ENCODE data around the gene YOD1. TPM values are rescaled to one million over a fixed set of nuclear protein-coding genes. Genes with fewer than 3 reads are reported as not detected.

Gene YOD1
- polyA plus RNA-seq, 1 donor from 2014 or later = 9.3 TPM

GRCh38 chr1:207088161-207088560, 37.2 kb upstream of the YOD1 start:
- H2AFZ ChIP-seq (ENCODE audit: low read depth, low read length) = no peak overlapping the region
- no peak overlapping the region for H3K27ac ChIP-seq (ENCODE audit: low read length)
- H3K79me2 ChIP-seq (replicated peaks; ENCODE audit: insufficient read depth, low read length) = no peaks in the 10 kb centered on the region
- H3K36me3 ChIP-seq (ENCODE audit: insufficient read depth, low read length) = no peaks in the 10 kb centered on the region
- no peaks in the 10 kb centered on the region for H3K27me3 ChIP-seq (ENCODE audit: insufficient read depth, low read depth, low read length)
- no peaks in the 10 kb centered on the region for H3K9me3 ChIP-seq (ENCODE audit: low read length)
- no peaks in the 10 kb centered on the region for H4K20me1 ChIP-seq (ENCODE audit: insufficient read depth)
- H3K9ac ChIP-seq (ENCODE audit: low read length) = no peak overlapping the region
- H3K4me3 ChIP-seq (ENCODE audit: low read length) = no peak overlapping the region
- H3K9me2 ChIP-seq (ENCODE audit: insufficient read depth, low read length) = no peaks in the 10 kb centered on the region
- no peaks in the 10 kb centered on the region for H3F3A ChIP-seq (ENCODE audit: insufficient read depth, low read length, poor library complexity, severe bottlenecking)
- H3K4me2 ChIP-seq (ENCODE audit: low read length) = no peak overlapping the region
- TF ChIP-seq, protein P1, sequence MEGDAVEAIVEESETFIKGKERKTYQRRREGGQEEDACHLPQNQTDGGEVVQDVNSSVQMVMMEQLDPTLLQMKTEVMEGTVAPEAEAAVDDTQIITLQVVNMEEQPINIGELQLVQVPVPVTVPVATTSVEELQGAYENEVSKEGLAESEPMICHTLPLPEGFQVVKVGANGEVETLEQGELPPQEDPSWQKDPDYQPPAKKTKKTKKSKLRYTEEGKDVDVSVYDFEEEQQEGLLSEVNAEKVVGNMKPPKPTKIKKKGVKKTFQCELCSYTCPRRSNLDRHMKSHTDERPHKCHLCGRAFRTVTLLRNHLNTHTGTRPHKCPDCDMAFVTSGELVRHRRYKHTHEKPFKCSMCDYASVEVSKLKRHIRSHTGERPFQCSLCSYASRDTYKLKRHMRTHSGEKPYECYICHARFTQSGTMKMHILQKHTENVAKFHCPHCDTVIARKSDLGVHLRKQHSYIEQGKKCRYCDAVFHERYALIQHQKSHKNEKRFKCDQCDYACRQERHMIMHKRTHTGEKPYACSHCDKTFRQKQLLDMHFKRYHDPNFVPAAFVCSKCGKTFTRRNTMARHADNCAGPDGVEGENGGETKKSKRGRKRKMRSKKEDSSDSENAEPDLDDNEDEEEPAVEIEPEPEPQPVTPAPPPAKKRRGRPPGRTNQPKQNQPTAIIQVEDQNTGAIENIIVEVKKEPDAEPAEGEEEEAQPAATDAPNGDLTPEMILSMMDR (IDR thresholded peaks at IDR 0.05; ENCODE audit: poor library complexity, severe bottlenecking) = no peak
- TF ChIP-seq REST (IDR thresholded peaks at IDR 0.05; ENCODE audit: borderline replicate concordance) (no peak), POLR2AphosphoS5 (IDR thresholded peaks at IDR 0.05) (no peak), MXI1 (conservative IDR thresholded peaks at IDR 0.05; ENCODE audit: poor library complexity, severe bottlenecking) (no peak), EP300 (conservative IDR thresholded peaks at IDR 0.05; ENCODE audit: poor library complexity, severe bottlenecking) (no peak), RAD21 (conservative IDR thresholded peaks at IDR 0.05) (no peak), EZH2 (IDR thresholded peaks at IDR 0.05; ENCODE audit: borderline replicate concordance, insufficient read depth, low read length, poor library complexity, severe bottlenecking) (no peak), TAF1 (IDR thresholded peaks at IDR 0.05; ENCODE audit: low read depth) (no peak), SMC3 (conservative IDR thresholded peaks at IDR 0.05; ENCODE audit: poor library complexity) (no peak)

DNA sequence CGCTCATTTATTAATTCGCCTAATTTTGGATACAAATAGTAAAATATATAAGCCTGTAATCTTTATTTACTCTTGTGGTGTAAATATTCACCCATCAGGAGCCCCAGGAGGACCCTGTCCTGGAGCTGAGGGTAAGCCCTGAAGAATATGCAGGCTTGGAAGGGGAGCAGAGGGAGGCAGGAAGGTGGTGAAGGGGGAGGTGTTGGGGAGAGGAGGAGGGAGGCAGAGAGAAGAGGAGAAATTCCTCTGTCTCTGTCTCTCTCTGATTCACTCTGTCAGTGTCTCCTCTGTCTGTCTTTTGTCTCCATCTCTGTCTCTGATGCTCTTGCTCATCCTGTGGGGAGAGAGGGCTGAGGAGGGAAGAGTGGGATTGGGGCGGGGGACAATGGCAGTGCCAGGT, 34.9 kb upstream of the YOD1 start:
- H3F3A ChIP-seq (ENCODE audit: insufficient read depth, low read length, poor library complexity, severe bottlenecking) = no peaks in the 10 kb centered on the region
- H3K9me2 ChIP-seq (ENCODE audit: insufficient read depth, low read length) = no peaks in the 10 kb centered on the region
- no peak overlapping the region for H3K27ac ChIP-seq (ENCODE audit: low read length)
- no peak overlapping the region for H3K9ac ChIP-seq (ENCODE audit: low read length)
- no peak overlapping the region for H2AFZ ChIP-seq (ENCODE audit: low read depth, low read length)
- H4K20me1 ChIP-seq (ENCODE audit: insufficient read depth) = no peaks in the 10 kb centered on the region
- H3K27me3 ChIP-seq (ENCODE audit: insufficient read depth, low read depth, low read length) = no peaks in the 10 kb centered on the region
- TF ChIP-seq SMC3 (conservative IDR thresholded peaks at IDR 0.05; ENCODE audit: poor library complexity) (no peak), RAD21 (conservative IDR thresholded peaks at IDR 0.05) (no peak), EP300 (conservative IDR thresholded peaks at IDR 0.05; ENCODE audit: poor library complexity, severe bottlenecking) (no peak), EZH2 (IDR thresholded peaks at IDR 0.05; ENCODE audit: borderline replicate concordance, insufficient read depth, low read length, poor library complexity, severe bottlenecking) (no peak), TAF1 (IDR thresholded peaks at IDR 0.05; ENCODE audit: low read depth) (no peak), REST (IDR thresholded peaks at IDR 0.05; ENCODE audit: borderline replicate concordance) (no peak), POLR2AphosphoS5 (IDR thresholded peaks at IDR 0.05) (no peak), MXI1 (conservative IDR thresholded peaks at IDR 0.05; ENCODE audit: poor library complexity, severe bottlenecking) (no peak)
- TF ChIP-seq, protein P1 (IDR thresholded peaks at IDR 0.05; ENCODE audit: poor library complexity, severe bottlenecking) = no peak
- no peak overlapping the region for H3K4me2 ChIP-seq (ENCODE audit: low read length)
- no peaks in the 10 kb centered on the region for H3K36me3 ChIP-seq (ENCODE audit: insufficient read depth, low read length)
- H3K79me2 ChIP-seq (replicated peaks; ENCODE audit: insufficient read depth, low read length) = no peaks in the 10 kb centered on the region
- no peak overlapping the region for H3K4me3 ChIP-seq (ENCODE audit: low read length)
- H3K9me3 ChIP-seq (ENCODE audit: low read length) = no peaks in the 10 kb centered on the region

Data from neural cell (in vitro differentiated cells).